GM10248 (cell line): ENCODE results near the gene PCDHA1.

Experiments
- CTCF ChIA-PET: fragments of 300-600 bp; sonication (Branson Sonifier 250); formaldehyde crosslinking; extraction: SDS; loops from one replicate; lab custom pipeline; 2021; ENCODE audit warnings: antibody characterized with exemption; lab: Yijun Ruan, JAX
- POLR2A ChIA-PET: fragments of 350-650 bp; sonication (Branson Sonifier 250); formaldehyde crosslinking; extraction: SDS; loops from one replicate; lab custom pipeline; 2020; ENCODE audit warnings: antibody characterized with exemption; lab: Yijun Ruan, JAX
- DNase-seq: peaks from one replicate; pipeline ENCODE4 v3.0.0; 2012; ENCODE audit errors: extremely low spot score
- TF ChIP-seq, protein P1 (sequence below): IDR thresholded peaks from 2 replicates; pipeline ENCODE4 v1.5.1; 2012; ENCODE audit warnings: mild to moderate bottlenecking, low read depth; ENCODE audit errors: extremely low read depth, missing control alignments, control extremely low read depth

The PCDHA1 gene

DNA sequence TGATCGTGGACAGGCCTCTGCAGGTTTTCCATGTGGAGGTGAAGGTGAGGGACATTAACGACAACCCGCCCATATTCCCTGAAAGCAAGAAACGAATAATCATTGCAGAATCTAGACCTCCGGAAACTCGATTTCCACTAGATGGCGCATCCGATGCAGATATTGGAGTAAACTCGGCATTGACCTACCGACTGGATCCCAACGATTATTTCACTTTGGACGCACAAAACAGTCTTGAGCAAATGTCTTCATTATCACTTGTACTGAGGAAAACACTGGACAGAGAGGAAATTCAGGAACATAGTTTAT is 96.6 kb downstream of the PCDHA1 start:
- TF ChIP-seq, protein P1, sequence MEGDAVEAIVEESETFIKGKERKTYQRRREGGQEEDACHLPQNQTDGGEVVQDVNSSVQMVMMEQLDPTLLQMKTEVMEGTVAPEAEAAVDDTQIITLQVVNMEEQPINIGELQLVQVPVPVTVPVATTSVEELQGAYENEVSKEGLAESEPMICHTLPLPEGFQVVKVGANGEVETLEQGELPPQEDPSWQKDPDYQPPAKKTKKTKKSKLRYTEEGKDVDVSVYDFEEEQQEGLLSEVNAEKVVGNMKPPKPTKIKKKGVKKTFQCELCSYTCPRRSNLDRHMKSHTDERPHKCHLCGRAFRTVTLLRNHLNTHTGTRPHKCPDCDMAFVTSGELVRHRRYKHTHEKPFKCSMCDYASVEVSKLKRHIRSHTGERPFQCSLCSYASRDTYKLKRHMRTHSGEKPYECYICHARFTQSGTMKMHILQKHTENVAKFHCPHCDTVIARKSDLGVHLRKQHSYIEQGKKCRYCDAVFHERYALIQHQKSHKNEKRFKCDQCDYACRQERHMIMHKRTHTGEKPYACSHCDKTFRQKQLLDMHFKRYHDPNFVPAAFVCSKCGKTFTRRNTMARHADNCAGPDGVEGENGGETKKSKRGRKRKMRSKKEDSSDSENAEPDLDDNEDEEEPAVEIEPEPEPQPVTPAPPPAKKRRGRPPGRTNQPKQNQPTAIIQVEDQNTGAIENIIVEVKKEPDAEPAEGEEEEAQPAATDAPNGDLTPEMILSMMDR, result no peak
- ChIA-PET POLR2A (no interaction called here), CTCF (no interaction called here)
- no peak for DNase-seq

DNA sequence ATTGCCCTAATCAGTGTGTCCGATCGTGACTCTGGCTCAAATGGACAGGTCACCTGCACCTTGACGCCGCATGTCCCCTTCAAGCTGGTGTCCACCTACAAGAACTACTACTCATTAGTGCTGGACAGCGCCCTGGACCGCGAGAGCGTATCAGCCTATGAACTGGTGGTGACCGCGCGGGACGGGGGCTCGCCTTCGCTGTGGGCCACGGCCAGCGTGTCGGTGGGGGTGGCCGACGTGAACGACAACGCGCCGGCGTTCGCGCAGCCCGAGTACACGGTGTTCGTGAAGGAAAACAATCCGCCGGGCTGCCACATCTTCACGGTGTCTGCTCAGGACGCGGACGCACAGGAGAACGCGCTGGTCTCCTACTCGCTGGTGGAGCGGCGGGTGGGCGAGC is 97.4 kb downstream of the PCDHA1 start:
- POLR2A ChIA-PET, result no interaction called here
- CTCF ChIA-PET, result no interaction called here
- DNase-seq, result no peak
- TF ChIP-seq, protein P1, result no peak

DNA sequence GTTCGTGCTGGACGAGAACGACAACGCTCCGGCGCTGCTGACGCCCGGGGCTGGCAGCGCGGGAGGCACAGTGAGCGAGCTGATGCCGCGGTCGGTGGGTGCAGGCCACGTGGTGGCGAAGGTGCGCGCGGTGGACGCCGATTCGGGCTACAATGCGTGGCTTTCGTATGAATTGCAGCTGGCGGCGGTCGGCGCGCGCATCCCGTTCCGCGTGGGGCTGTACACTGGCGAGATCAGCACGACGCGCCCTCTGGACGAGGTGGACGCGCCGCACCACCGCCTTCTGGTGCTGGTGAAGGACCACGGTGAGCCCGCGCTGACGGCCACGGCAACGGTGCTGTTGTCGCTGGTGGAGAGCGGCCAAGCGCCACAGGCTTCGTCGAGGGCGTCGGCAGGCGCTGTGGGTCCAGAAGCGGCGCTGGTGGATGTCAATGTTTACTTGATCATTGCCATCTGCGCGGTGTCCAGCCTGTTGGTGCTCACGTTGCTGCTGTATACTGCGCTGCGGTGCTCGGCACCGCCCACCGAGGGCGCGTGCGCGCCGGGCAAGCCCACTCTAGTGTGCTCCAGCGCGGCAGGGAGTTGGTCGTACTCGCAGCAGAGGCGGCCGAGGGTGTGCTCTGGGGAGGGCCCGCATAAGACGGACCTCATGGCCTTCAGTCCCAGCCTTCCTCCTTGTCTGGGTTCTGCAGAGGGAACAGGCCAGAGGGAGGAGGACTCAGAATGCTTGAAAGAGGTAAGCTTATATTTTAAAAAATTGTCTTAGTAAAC is 98.2 kb downstream of the PCDHA1 start:
- TF ChIP-seq, protein P1, result no peak
- no peak for DNase-seq
- CTCF ChIA-PET, result no interaction called here
- POLR2A ChIA-PET, result no interaction called here

DNA sequence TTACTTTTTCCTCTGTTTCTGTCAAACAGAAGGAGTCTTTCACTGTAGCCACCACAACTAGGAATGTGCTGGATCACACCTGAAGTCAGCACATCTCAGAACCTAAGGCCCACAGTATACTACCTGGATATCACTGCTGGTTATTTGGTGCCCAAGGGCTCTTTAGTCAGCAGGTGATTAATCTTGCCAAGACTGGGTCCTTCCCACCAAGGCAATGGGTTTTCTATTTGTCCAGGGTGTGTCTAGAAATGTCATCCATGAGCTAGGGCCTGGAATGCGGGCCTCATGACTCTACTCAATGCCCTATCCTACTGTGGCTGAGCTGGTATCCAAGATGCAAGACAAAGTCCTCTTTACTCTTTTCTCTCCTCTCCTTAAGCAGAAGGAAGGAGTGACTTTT is 130.4 kb downstream of the PCDHA1 start:
- ChIA-PET POLR2A (no interaction called here), CTCF (no interaction called here)
- TF ChIP-seq, protein P1, result no peak
- DNase-seq, result no peak

DNA sequence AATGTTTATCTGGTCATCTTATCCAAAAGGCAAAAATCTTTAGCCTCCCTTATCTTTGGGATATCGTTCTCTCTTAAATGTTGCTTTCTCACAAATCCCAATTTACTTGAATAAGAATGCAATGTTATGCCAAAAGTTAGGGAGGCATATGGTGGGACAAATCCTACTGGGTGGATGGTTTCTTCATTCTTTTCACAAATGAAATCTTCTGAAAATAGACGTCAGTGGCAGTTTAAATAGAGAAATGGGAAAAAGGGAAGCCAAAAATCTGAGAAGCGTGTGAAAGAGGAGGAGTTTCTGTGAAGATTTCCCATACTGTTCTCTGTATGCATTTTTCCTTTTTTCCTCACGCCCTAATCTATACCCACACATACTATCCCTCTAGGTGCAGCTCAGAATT is 137.7 kb downstream of the PCDHA1 start:
- no peak for DNase-seq
- ChIA-PET POLR2A (no interaction called here), CTCF (no interaction called here)
- TF ChIP-seq, protein P1, result no peak

DNA sequence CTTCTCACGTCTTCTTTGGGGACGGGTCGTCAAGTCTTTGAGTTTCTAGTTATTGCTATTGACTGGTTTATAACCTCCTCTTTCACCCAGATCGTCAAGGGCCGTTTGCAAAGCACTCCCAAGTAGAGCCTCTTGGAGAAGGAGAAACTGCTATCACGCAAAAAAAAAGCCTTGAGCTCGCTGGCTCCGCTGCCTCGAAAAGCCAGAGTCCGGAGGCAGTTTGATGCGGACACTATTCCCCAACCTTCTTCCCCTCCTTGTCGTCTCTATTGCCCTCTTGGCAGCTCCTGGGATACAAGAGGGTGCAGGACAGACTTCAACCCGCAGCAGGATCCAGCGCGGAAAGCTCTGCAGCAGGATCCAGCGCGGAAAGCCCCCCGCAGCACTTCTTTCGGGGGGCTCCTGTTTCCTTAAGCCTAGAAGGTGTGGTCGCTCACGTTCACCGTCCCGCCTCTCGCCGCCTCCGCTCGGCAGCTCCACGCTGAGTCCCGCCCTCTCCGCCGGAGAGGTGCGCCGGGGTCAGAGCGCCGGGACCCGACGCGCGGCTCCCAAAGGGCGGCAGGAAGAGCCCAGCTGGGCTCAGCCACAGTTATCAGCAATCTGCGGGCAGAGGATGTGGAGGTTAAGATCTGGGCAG is 140.0 kb downstream of the PCDHA1 start, which contains the start of gene PCDHAC1:
Gene PCDHAC1 (plus strand): TSS at position 494 of the 637 bp plus-strand sequence. CDS start 594 bp downstream, outside the sequence.
- DNase-seq, result no peak
- ChIA-PET POLR2A (no interaction called here), CTCF (no interaction called here)
- TF ChIP-seq, protein P1, result no peak
